AML-193 (cell line): ENCODE measurements around the gene YAP1.

ENCODE experiments used
- DNase-seq, 2 experiments: peaks; one replicate each; lab custom pipeline; 2025; lab: John Stamatoyannopoulos, UW

Gene YAP1

GRCh38 chr11:102163368-102163767 lies 53.1 kb downstream of the YAP1 start:
- no peak for DNase-seq

- DNase-seq, result no peak
These were observed 56.2 kb downstream of the YAP1 start for GRCh38 chr11:102166175-102167064.

DNA sequence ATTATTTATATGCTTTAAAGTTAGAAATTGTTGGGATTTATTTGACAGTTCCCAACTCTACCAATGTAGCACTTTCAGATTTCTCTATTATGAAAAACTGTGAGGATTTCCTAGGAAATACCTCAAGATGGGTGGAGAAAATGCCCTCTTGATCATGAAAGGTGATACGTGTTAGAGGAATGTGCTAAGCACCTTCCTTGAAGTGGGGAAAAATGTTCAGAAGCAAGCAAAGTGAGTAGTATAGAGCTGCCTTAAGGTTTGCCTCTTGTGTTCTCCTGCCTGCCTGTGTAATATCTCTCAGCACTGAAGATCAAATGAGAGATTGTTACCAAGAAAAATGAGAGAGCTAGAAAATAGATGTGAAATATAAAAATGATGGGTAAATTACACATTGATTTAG lies 58.2 kb downstream of the YAP1 start:
- DNase-seq, result no peak

DNA sequence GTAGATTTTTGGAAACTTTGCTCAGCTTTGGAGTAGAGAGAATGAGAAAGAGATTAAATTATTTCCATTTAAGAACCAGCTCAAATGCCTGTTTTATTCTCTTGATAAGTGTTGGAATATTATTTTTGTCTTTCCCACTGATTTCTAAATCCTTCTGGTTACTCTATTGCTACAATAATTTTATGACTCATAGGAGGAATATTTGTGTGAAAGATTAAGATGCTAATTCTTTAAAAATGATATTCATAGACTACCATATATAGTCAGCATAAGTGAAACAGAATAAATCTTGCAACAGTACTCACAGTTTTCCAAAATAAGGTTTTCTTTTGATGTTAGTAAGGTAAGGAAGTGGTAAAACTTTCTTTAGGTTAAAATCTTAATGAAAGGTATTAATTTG lies 60.9 kb downstream of the YAP1 start:
- no peak for DNase-seq

- DNase-seq, result no peak
These were observed 62.0 kb downstream of the YAP1 start for GRCh38 chr11:102172127-102172848.

DNA sequence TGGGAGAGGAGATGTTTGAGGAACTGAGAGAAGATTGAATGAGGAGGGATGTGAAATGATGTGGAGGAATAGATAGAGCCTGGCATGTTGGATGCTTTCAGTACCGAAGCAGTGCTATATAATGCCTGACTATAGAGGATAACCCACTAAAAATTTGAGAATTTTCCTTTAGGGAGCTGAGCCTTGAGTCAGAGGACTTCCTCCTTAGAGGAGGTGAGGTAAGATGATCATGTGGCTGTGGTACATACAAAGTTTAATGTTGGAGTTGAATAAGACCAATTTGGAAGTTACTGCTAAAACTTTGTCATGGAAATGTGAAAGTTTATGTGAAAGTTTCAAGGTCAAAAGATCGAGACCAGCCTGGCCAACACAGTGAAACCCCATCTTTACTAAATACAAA lies 66.9 kb downstream of the YAP1 start:
- DNase-seq, result no peak

GRCh38 chr11:102177974-102178631 lies 67.9 kb downstream of the YAP1 start:
- peak; percentile 58 to 69 for DNase-seq

DNA sequence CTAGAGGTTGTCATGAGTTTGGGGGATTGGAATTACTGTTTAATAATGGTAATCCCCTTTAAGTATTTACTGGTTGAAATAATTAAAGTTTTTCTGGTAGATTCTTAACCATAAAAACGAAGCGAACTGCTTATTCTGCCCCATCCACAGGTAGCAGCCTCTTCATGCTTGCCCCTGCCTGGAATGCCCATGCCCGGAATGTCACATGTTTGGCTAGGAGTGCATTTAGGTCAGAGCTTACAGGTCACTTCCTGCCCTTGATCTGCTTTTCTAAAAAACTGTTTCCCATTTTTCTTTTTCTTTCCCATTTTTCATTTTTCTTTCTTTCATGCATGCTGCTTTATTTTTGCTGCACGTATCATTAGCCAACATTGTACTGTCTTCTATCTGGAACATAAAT lies 69.1 kb downstream of the YAP1 start:
- DNase-seq, result no peak

DNA sequence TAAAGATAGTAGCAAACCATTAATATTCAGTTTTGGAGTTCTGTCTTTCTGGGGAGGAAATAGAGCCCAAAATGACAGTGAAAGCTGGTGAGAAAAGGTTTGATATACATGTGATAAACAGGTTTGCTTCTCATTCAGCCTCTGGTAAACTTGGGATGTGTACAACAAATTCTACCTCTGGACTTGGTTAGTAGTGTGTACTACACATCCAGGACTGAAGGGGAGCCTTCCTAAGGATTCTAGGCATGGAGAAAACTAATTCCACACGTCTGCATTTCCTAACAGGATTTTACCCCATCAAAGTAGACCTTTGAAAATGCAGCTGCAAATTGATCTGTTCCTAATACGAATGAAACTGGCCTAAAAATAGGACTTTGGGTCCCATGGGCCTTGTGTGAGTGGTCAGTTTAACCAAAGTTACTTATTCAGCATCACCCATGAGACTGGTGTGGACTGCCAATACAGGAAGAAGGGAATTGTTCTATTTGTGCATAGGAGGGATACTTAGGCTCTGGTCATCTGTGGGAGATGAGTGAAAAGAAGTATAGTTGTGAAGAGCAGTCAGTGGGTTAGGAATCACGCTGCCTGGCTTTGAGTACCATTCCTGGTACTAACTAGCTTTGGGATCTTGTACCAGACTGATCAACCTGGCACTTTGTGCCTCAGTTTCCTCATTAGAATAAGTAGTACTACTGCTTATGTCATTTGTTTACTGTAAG lies 74.2 kb downstream of the YAP1 start:
- DNase-seq, result no peak

GRCh38 chr11:102186551-102187191 lies 76.4 kb downstream of the YAP1 start:
- DNase-seq, result no peak

GRCh38 chr11:102187416-102188151 lies 77.3 kb downstream of the YAP1 start:
- DNase-seq, result no peak

DNA sequence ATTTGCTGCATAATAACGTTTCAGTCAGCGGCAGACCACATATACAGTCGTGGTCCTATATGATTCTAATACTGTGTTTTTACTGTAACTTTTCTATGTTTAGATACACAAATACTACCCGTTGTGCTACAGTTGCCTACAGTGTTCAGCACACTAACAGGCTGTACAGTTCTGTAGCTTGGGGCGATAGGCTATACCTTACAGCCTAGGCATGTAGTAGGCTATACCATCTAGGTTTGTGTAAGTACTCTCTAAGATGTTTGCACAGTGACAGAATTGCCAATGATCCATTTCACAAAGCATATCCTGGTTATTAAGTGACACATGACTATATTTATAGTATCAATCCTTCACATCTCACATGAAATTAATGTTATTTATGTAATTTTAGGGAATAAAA lies 78.2 kb downstream of the YAP1 start:
- DNase-seq, result no peak

DNA sequence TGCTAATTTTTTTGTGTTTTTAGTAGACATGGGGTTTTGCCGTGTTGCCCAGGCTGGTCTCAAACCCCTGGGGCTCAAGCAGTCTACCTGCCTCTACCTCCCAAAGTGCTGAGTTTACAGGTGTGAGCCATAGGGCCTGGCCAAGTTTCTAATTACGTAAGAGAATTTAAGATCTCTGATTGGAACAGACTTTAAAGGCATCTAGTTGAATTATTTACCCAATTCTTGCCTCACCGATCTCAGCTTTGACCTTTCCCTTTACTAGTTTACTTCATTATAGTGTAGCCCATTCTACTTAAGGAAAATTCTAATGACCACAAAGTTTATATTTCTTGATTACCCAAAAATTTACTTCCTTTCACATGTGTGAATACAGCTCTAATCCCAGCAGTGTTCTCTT lies 81.6 kb downstream of the YAP1 start:
- no peak for DNase-seq

DNA sequence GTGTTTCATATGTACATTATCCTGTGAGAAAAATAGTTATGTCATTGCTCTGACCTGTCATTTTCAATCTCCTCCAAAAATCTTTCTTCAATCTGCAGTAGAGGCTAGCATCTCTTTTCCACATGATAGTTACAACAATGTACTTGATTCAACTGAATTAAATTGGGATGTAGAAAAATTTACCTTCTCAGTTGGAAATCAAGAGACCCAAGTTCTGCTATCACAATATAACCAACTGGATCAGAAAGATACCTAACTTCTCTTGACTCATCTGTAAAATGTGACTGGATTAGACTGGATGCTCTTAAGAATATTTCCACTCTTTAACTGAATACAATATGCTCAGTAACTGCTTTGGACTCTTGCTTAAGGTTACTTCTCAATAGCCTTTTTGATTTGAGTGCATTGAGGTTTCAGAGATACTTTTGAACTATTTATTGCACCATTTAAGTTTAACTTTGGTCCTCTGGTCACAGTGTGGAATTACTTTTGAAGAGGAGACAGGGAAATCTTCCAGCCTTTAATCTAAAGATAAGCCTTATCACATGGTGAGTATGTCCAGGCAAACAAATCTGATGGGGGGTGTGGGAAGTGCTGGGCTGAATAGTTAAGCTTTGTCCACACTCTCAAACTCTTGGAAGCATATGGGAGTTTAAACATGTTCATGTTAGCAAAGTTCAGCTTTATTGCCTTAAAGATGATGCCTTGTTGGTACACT lies 82.3 kb downstream of the YAP1 start:
- DNase-seq, result no peak

GRCh38 chr11:102194257-102194656 lies 84.0 kb downstream of the YAP1 start:
- DNase-seq, result no peak

DNA sequence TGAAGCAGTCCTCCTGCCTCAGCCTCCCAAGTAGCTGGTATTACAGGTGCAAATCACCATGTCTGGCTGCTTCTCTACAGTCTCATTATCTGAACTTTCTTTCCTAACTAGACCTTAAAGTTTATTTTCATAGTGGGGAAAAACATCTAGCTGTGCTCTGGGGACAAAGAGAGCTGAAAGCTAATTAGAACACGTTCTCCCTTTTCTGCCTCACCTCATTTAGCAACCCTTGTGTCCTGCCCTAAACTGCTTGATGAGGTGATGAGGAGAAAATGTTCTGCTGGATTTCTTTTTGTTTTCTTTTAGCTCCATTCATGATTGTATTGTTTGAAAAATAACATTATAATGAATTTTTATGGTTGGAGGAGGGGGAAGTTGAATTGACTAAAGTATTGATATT lies 84.7 kb downstream of the YAP1 start:
- no peak for DNase-seq

GRCh38 chr11:102196351-102196750 lies 86.1 kb downstream of the YAP1 start:
- DNase-seq, result no peak

- DNase-seq, result no peak
These were observed 86.6 kb downstream of the YAP1 start for GRCh38 chr11:102196816-102197215.

- no peak for DNase-seq
These were observed 87.5 kb downstream of the YAP1 start for GRCh38 chr11:102197670-102198139.

DNA sequence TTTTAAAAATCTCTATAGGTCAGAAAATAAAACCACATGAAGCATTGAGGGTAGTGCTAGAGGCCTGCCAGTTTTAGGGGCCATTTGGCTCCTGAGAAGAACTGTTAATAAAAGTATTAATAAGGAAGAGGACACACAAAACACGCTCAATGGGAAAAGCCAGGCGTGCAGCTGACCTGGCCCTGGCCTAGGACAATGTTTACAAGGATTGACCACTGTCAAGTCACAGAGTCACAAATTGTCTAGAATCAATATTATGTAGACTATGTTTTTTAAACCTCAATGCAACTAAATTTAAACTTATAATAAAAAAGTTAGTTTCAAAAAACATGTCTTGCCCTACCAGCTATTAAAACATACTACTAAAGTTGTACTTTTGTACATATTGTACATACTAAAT lies 89.4 kb downstream of the YAP1 start:
- no peak for DNase-seq
